Body of pancreas (tissue), 4 donors: ENCODE data around the gene DRG1. TPM values are rescaled to one million over a fixed set of nuclear protein-coding genes. Genes with fewer than 3 reads are reported as not detected.
"Not testable (repeated sequence)": the region's sequence is repeated elsewhere in the genome, so short reads cannot be mapped to it uniquely, and the experiment has no call there.

Experiments used
- ATAC-seq: fragments of 150-250 bp; one replicate; pipeline ENCODE4 v1.9.1; 2016
- DNase-seq, 4 donors: peaks; one replicate each; pipeline ENCODE4 v3.0.0-alpha.2; 2019
- H3K27ac ChIP-seq, 4 donors: fragments of 200-600 bp; sonication (generic); 1 replicate in 3 of 4; 2 replicates in 1 of 4; pipeline versions ENCODE4 v1.5.1 to v1.6.1; 2016 to 2019; ENCODE audit warnings: mild to moderate bottlenecking in 1 of 4, mixed read lengths in 1 of 4, moderate library complexity in 1 of 4
- H3K27me3 ChIP-seq, 2 donors: fragments of 200-600 bp; sonication (generic); one replicate each; pipeline ENCODE4 v1.6.0; 2016; ENCODE audit warnings: mild to moderate bottlenecking in 1 of 2
- H3K36me3 ChIP-seq, 2 donors: fragments of 200-600 bp; sonication (generic); replicated peaks in 1 of 2; 2 replicates each; pipeline ENCODE4 v1.5.1; 2016; ENCODE audit warnings: low read depth in 2 of 2; ENCODE audit not compliant: insufficient read depth in 1 of 2
- H3K4me1 ChIP-seq: fragments of 200-600 bp; sonication (generic); one replicate; pipeline ENCODE4 v1.6.0; 2016
- H3K4me3 ChIP-seq, 2 donors: fragments of 200-600 bp; sonication (generic); 1 replicate in 1 of 2; 2 replicates in 1 of 2; pipeline ENCODE4 v1.5.1; 2016 to 2019
- H3K9me3 ChIP-seq, 3 donors: fragments of 200-600 bp; sonication (generic); 1 replicate in 2 of 3; 2 replicates in 1 of 3; pipeline ENCODE4 v1.5.1; 2016
- POLR2A ChIP-seq, 3 donors: fragments of 450-650 bp; IDR thresholded peaks; one replicate each; pipeline ENCODE4 v1.6.1; 2016; ENCODE audit warnings: antibody characterized with exemption in 3 of 3, mild to moderate bottlenecking in 2 of 3
- WGBS, 2 donors: methylation state at CpG; one replicate each; pipeline ENCODE4 v1.1.5; 2017; 5-methylcytosine and 5-hydroxymethylcytosine counted together
- intact Hi-C: fragments of 100-400 bp; cut with DNase I; formaldehyde crosslinking; loops from one replicate; pipeline ENCODE4 v1.15.1; 2023
- total RNA-seq, 2 donors: library from RNA; depleted of rRNA; stranded (reverse); fragments of >200 nt; gene quantifications; one replicate each; pipeline ENCODE4 v1.1.0, GENCODE V29; 2016
- TF ChIP-seq, protein P1 (sequence below), 7 experiments: fragments of 450-650 bp in 4 of 7; fragments of 200-600 bp in 3 of 7; sonication (generic) in 3 of 7; IDR thresholded peaks; one replicate each; pipeline ENCODE4 v1.5.1; 2016 to 2019; ENCODE audit warnings: antibody characterized with exemption in 7 of 7

The DRG1 gene
- total RNA-seq, 2 donors from 2014 or later, result 18.8 to 37.9 TPM

DNA sequence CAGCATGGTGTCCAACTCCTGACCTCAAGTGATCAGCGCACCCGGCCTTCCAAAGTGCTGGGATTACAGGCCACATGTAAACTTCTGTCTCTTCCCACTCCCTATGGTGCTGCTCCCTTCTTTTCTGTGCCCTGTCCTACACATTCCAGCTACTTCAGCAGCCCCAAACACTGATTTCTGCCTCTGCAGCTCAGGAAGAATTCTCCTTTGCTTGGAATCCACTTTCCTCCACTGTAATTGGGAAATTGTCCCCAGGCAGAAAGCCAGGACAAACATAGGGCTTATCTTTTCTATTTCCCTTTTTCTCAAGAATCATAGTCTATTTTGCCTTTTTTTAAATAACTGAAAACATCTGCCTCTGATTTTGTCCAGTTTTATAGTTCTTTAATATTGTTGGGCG is 21.3 kb upstream of the DRG1 start:
- H3K36me3 ChIP-seq, result no peaks in the 10 kb centered on the region
- H3K4me1 ChIP-seq, result no peaks in the 10 kb centered on the region
- no peak overlapping the region for H3K4me3 ChIP-seq
- intact Hi-C loops, result no loop called here
- no peak overlapping the region for H3K27ac ChIP-seq
- WGBS, 2 donors, result 91 to 96% methylated on average over 3 of the region's 3 CpGs
- DNase-seq, result no peak
- ATAC-seq, result no peak
- H3K27me3 ChIP-seq, result no peaks in the 10 kb centered on the region
- no peaks in the 10 kb centered on the region for H3K9me3 ChIP-seq
- no peak for TF ChIP-seq POLR2A (IDR thresholded peaks at IDR 0.05)
- TF ChIP-seq, protein P1, sequence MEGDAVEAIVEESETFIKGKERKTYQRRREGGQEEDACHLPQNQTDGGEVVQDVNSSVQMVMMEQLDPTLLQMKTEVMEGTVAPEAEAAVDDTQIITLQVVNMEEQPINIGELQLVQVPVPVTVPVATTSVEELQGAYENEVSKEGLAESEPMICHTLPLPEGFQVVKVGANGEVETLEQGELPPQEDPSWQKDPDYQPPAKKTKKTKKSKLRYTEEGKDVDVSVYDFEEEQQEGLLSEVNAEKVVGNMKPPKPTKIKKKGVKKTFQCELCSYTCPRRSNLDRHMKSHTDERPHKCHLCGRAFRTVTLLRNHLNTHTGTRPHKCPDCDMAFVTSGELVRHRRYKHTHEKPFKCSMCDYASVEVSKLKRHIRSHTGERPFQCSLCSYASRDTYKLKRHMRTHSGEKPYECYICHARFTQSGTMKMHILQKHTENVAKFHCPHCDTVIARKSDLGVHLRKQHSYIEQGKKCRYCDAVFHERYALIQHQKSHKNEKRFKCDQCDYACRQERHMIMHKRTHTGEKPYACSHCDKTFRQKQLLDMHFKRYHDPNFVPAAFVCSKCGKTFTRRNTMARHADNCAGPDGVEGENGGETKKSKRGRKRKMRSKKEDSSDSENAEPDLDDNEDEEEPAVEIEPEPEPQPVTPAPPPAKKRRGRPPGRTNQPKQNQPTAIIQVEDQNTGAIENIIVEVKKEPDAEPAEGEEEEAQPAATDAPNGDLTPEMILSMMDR (IDR thresholded peaks at IDR 0.05), result no peak

DNA sequence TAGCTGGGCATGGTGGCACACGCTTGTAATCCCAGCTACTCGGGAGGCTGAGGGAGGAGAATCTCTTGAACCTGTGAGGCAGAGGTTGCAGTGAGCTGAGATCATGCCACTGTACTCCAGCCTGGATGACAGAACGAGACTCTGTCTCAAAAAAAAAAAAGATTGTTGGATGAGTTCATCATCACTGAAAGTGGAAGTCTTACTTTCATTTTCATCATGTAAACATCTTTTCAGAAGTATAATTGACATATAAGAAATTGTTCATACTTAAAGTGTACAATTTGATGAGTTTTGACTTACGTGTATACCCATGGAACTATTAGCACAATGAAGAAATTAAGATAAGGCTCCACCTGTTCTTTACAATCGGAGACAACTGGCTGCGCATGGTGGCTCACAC is 20.8 kb upstream of the DRG1 start:
- not testable (repeated sequence) for H3K4me1 ChIP-seq

DNA sequence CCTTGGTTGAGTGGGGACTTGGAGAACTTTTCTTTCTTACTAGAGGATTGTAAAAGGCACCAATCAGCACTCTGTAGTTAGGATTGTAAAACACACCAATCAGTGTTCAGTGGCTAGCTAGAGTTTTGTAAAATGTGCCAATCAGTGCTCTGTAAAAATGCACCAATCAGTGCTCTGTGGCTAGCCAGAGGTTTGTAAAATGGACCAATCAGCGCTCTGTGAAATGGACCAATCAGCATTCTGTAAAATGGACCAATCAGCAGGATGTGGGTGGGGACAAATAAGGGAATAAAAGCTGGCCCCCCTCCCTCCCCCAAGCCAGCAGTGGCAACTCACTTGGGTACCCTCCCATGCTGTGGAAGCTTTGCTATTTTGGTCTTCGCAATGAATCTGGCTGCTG is 5.5 kb upstream of the DRG1 start:
- H3K4me3 ChIP-seq, result no peak overlapping the region
- H3K4me1 ChIP-seq, result peaks cover 9% of the 10 kb centered on the region
- ATAC-seq (no peak), DNase-seq (no peak)
- no peaks in the 10 kb centered on the region for H3K27me3 ChIP-seq
- WGBS, 2 donors, result 88 to 92% methylated on average over 2 of the region's 2 CpGs
- H3K27ac ChIP-seq, result no peak overlapping the region
- TF ChIP-seq, protein P1 (IDR thresholded peaks at IDR 0.05), result no peak
- no peak for TF ChIP-seq POLR2A (IDR thresholded peaks at IDR 0.05)
- no peaks in the 10 kb centered on the region for H3K9me3 ChIP-seq
- intact Hi-C loops, result no loop called here
- no peaks in the 10 kb centered on the region for H3K36me3 ChIP-seq

More for the DNA sequence above, 20.8 kb upstream of the DRG1 start:
- H3K9me3 ChIP-seq, H3K4me3 ChIP-seq, DNase-seq, H3K36me3 ChIP-seq, ATAC-seq, H3K27me3 ChIP-seq, intact Hi-C loops, H3K27ac ChIP-seq: not testable (repeated sequence)
- 77 to 82% methylated on average over 6 of the region's 6 CpGs for WGBS, 2 donors

DNA sequence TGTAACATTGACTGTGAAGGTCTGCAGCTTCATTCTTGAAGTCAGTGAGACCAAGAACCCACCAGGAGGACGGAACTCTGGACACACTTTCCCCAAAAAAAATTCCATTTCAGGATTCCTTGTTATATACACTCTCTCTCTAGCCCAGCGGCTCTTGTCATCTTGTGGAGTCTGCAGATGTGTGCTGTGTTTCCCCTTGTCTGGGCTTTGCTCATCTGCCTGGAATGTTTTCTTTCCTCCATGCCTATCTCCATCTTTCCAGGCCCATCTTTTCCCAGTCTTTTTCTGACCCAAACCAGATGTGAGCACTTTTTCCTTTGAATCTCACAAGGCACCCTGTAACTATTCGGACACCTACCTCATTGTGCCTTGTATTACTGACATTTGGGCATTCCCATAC is 5.1 kb upstream of the DRG1 start:
- no peak overlapping the region for H3K27ac ChIP-seq
- no peaks in the 10 kb centered on the region for H3K27me3 ChIP-seq
- ATAC-seq (no peak), DNase-seq (no peak)
- H3K4me3 ChIP-seq, result no peak overlapping the region
- WGBS, 2 donors, result 71 to 77% methylated on average over 3 of the region's 3 CpGs
- intact Hi-C loops, result no loop called here
- no peaks in the 10 kb centered on the region for H3K9me3 ChIP-seq
- TF ChIP-seq, protein P1 (IDR thresholded peaks at IDR 0.05), result no peak
- no peak for TF ChIP-seq POLR2A (IDR thresholded peaks at IDR 0.05)
- H3K36me3 ChIP-seq, result no peaks in the 10 kb centered on the region
- peaks cover 11% of the 10 kb centered on the region for H3K4me1 ChIP-seq

DNA sequence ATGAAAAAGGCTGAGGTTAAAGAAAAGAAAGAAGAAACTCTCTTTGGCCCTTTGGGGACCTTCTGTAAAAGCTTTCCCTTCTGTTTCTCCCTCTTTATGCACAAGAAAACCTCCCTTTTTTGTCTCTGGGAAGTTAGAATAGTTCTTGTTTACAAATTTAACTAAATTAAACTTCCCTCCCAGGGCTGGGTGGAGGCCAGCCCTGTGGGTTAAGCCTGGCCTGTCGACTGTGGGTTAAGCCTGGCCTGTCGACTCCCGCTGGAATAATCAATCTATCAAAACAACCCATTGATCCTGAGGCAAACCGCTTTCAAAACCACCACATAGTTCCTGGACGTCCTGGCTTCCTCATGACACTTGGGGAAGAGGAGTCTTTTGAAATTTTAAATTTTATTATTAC is 1.2 kb upstream of the DRG1 start:
- peaks cover 0 to 3% of the 10 kb centered on the region in 2 donors for H3K36me3 ChIP-seq
- intact Hi-C loops, result no loop called here
- H3K27me3 ChIP-seq, result no peaks in the 10 kb centered on the region
- TF ChIP-seq, protein P1 (IDR thresholded peaks at IDR 0.05), result no peak
- TF ChIP-seq POLR2A (IDR thresholded peaks at IDR 0.05), result no peak
- peak overlapping the region in 3 of 4 donors; percentile 1 to 91 (median 83) for H3K27ac ChIP-seq
- no peaks in the 10 kb centered on the region for H3K9me3 ChIP-seq
- H3K4me3 ChIP-seq, result no peak overlapping the region
- ATAC-seq, result no peak
- peaks cover 22% of the 10 kb centered on the region for H3K4me1 ChIP-seq
- 43 to 52% methylated on average over 5 of the region's 5 CpGs for WGBS, 2 donors
- DNase-seq, result no peak
